PC-3 (cell line): ENCODE results near the gene STARD6.

Experiments used
- CTCF ChIP-seq: fragments of 300-600 bp; sonication (generic); conservative IDR thresholded peaks from 2 replicates; pipeline ENCODE4 v1.5.1; 2017; ENCODE audit warnings: antibody characterized with exemption, low read depth, mild to moderate bottlenecking, low read length
- EZH2 ChIP-seq: fragments of 300-600 bp; sonication (generic); IDR thresholded peaks from one replicate; pipeline ENCODE4 v1.6.1; 2017; ENCODE audit warnings: antibody characterized with exemption, mild to moderate bottlenecking, low read length; ENCODE audit not compliant: unreplicated experiment

GRCh38 chr18:54357660-54358494, at the start of gene STARD6, which contains the start of gene C18orf54:
- TF ChIP-seq CTCF, result peak; percentile 61
- no peak for TF ChIP-seq EZH2
